Right forelimb (tissue), 1 donor: ENCODE data around the gene SLC12A1.

Source experiments
- DNase-seq: peaks from one replicate; pipeline ENCODE4 v3.0.0-alpha.2; 2018

The SLC12A1 gene

DNA sequence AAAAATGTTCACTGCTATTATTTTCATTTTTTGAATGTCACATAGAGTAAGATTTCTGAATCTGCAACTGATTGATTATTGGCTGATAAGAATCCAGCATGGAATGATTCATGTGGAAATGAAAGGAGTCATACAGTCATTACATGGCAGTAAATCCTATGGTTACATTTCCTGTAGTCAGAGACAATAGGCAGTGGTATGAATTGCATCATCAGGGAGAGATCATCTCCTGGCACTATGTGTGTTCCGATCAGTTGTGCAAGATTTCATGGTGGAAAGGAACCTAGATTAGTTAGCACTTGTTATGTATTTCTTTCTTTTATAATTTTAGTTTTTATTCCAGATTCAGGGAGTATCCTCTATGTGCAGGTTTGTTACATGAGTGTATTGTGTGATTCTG, 38.8 kb downstream of the SLC12A1 start:
- no peak for DNase-seq

DNA sequence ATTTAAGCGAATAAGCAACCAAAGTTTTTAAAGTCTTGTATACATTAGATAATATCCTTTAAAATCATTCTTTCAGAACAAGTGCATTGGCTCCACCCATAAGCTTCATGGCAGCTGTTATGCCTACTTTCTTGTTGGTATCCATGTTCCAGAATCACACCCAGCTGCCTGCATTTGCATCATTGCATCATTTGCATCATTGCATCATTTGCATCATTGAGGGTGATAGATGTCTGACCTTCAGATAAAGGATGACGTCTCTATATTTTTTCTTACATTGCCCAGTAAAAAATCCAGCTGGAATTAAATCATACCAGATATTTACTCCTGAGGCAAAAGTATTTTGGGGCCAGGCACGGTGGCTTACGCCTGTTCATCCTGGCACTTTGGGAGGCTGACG, 42.3 kb downstream of the SLC12A1 start:
- no peak for DNase-seq

DNA sequence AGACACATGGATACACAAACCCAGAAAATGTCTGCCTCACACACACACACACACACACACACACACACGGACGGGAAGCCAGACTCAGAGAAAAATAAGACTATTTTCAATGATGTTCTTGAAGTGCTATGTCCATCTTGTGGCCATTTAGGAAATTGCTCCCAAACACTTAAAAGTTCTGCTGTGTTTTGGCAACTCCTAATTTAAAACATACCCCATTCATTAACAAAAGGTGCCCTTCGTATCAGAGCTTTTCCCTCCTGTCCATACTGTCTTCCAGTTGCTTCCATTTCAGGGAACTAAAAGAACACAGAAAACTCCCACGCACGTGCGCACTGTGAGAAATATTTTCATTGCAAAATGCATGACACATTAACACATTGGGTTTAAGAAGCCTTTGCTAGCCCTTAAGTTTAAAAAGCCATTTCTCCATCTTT, 44.6 kb downstream of the SLC12A1 start:
- peak; percentile 69 for DNase-seq

DNA sequence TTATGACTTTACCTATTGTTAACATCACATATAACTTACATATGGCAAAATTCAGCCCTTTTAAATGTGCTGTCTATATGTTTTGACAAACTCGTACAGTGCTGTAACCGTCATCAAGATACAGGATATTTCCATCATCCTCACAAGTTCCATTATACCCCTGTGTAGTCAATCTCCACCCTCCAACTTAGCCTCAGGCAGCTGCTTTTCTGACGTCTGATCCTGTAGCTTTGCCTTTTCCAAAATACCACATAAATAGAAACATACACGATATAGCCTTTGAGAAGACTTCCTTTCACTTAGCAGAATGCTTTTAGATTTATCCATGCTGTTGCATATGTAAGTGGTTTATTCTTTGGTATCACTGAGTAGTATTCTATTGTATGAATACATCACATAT, 47.1 kb downstream of the SLC12A1 start:
- DNase-seq: no peak

DNA sequence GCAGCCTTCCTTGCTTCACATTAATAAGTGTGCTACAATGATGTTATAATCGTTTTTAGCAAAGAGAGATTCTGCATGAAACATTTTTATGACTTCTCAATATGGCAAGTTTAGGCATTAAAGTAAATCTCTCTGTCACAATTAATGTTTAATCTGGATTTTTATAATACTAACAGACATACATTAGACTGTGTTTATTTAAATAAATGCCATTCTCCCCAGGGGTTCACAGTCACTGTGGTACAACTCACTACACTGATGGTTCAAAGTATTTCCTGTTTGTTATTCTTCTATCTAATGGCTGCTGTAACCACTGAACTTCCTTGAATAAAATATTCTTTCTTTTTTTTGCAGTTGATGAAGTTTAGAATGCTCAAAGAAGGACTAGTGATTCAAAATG, 59.0 kb downstream of the SLC12A1 start:
- no peak for DNase-seq

DNA sequence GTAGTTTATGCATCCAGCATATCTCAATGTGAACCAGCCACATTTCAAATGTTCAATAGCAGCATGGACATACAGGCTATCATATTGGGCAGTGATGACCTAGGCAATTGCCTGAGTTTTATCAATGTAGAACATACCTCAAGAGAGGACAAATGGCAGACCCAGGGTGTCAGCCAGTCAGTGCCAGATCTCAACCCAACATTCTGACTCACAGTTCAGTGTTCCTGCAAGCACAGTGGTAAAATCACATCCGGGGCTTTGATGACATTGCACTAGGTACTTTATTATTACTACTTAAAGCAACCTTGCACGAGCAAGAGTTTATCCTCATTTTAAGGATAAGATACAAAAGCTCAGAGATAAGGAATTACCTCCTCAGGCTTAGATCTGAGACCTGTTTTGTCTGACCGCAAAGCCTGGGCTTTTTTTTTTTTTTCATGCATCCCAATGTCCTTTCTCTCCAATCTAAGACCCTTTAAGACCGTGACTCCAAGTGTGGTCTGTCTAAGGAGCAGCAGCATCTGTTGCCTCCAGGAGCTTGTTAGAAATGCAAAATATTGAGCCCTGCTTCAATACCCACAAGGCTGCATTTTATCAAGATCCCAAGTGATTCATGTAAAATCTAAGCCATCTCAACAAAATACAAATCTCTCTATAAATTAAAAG, 60.1 kb downstream of the SLC12A1 start:
- DNase-seq: no peak

DNA sequence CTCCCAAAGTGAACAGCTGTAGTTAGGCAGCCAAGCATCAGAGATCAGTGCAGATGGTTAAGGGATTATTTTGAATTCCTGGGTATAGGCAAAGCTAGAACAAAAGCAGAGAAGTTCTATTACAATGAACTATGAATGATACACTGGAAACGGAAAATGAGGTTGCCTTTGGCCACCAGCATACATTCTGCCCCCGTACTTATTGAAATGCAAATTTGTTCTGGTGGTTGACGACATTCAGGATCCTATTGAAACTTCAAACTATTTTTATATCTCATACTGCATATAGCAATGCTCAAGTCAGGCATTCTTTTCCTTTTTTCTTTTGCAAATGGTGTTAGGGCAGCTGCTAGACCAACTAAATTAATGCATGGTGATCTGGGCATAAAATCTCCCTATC, 61.7 kb downstream of the SLC12A1 start:
- DNase-seq: no peak

DNA sequence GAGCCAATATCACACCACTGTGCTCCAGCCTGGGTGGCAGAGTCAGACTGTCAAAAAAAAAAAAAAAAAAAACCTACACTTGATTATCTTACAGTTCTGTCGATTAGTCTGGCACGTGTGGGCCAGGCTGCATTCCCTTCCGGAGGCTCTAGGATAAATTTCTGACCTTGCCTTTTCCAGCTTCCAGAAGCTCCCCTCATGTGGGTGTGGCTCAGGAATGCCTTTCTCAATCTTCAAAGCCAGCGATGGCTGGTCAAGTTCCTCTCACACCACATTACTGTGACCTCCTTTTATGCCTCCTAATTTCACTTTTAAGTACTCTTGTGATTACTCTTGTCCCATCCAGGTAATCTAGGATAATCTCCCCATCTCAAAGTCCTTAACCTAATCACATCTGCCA, 66.9 kb downstream of the SLC12A1 start:
- no peak for DNase-seq

DNA sequence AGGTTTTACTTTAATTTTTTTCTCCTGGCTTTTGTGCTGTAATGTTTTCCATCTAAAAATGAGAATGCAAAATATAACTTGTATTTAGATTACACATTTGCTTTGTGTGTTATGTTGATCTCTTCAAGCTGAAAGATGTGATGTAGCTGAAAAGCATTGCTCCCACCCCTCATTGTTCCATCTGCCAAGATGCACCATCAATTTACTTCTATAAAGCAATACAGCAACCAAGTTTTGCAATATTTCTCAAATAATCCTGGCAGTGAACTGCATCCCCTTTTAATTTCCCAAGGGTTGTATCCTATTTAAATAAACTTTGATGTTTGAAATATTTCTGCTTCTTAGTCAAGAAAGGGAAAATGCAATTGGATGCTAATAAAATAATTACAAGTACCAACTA, 72.6 kb downstream of the SLC12A1 start:
- no peak for DNase-seq

DNA sequence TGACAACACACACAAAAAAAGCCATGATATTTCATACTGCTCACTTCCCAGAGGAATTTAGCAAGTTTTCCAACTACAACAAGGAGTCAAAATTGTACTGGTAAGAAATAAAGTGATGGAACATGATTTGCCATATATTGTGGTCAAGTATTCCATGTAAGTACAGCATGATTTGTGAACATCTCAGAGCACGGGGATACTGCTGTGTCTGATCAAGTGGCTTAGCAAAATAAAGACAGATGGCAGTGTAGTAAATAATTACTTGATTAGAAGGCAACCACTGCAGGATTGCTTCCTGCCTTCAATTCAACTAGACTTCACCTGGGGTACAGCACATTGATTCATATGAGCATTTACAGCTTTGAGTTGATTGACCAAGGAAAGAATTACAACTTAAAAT, 73.5 kb downstream of the SLC12A1 start:
- no peak for DNase-seq

DNA sequence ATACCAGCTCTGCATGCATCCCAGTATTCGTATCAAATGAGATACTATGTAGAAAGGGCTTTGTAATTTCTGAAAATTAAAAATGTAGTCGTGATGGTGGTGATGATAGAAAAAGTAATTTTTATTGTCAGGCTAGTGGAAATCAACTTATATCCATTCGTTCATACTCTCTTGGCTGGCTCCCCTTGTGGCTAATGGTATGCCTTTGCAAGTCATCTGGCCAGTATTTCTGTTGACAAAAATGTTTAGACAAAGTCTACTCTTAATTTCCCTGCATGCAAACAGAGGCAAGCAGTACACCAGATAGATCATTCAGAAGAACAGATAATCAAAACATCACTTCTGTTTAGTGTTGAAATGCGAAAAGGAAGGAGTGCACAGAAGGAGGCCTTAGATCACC, 75.6 kb downstream of the SLC12A1 start:
- no peak for DNase-seq

DNA sequence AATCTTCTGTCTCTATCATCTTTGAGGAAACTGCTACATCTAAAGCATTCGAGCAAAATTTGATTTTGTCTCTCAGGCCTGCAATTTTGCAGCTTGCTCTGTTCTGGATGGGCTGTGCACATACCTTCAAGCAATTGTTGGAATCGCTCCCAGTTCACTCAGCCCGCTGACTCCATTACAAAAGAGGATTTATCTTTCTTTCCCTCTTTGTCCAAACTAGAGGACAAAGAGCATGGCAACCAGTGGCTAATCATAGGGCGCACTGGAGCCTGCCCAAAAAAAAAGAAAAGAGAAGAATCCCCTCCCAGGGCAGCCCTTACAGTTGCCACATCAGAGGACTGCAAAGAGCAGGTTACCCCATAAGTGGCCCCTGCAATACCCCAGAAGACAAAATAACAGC, 76.1 kb downstream of the SLC12A1 start:
- no peak for DNase-seq

DNA sequence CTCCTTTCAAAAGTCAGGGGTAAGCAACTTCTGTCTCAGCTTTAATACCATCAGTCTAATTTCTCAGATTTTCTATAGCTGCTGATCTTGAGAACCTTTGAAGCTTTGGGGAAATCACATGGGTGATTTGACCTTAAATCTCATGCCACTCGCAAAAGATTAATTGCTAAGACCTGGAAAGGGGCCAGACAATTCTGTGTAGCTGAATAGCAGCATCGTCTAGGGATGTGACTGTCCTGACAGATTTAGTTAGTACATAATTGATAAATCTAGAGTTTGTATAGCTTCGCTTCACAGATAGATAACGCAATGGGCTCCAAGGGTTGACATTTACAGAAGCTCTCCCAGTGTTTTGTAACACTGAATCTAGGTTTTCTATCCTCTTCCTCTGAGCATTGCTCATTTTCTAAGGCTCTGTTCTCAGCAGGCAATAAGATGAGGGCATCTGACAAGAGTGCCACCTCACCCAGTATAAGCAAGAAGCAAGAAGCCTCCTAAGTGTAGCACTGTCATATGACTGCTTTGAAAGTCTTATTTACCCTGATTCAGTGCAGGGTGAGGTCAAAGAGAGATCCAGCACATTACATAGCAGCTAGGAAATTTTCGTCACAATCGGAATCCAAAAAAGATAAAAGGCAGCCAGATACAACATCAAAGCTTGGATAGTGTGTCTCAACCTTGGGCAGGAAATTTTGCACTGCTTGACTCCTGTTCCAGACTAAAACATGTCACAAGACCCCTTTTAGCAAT, 77.5 kb downstream of the SLC12A1 start:
- DNase-seq: no peak

DNA sequence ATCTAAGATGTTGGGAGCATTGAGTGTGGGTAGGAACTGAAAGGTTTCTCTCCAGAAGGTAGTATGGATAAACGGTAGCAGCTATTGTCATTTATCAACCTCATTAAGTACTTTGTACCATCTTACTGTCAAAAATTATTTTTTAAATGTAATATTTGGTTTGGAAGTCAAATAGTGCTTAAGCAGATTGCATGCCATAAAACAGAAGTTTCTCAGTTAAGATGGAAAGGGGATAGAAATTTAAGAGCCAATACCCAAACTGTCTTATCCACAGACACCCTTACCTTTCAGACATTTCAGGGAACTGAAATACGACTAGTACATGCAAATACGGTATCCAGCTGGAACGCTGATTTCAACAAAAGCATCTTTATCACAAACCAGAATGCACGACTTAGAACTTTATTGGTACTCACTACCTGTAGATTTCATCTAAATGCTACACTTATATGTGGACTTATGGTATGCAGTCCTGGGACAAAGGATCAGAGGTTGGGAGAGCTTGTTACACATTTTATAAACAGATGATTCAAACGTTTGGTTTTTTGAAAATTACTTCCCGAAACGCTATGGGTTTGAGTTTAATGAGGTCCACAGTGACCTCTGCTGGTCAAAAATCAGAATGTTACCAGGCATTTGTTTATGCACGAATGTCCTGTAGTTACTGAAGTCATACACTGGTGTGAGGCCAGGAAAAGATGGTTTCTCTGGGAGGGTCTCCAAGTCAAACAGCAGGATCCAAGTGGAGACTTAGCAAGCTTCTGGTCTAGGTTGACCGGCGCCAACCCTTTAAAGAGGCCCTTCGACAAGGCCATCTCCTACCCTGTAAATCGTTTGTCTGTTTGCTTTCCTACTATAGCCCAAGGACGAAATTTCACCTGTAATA, 79.5 kb downstream of the SLC12A1 start:
- DNase-seq: peak; percentile 86

DNA sequence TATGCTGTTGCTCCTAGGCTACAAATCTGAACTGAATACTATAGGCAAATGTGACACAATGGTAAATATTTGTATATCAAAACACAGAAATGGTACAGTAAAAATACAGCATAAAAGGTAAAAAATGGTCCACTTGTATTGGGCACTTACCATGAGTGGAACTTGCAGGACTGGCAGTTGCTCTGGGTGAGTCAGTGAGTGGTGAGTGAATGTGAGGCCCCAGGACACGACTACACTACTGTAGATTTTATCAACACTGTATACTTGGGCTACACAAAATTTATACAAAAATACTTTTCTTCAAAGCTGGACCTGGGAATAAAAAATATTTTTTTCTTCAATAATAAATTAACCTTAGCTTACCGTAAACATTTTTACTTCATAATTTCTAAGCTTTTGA, 83.5 kb downstream of the SLC12A1 start:
- DNase-seq: no peak

DNA sequence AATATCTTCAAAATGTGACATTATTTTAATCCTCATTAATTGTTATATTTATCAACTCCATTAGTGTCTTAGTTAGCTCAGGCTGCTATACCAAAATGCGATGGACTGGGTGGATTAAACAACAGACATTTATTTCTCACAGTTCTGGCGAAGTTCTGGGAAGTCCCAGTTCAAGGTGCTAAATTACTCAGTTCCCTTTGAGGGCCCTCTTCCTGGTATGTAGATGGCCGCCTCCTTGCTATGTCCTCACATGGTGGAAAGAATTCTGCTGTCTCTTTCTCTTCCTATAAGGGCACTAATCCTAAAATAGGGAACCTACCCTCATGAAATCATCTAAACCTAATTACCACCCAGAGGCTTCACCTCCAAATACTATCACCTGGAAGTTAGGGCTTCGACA, 86.4 kb downstream of the SLC12A1 start:
- no peak for DNase-seq

DNA sequence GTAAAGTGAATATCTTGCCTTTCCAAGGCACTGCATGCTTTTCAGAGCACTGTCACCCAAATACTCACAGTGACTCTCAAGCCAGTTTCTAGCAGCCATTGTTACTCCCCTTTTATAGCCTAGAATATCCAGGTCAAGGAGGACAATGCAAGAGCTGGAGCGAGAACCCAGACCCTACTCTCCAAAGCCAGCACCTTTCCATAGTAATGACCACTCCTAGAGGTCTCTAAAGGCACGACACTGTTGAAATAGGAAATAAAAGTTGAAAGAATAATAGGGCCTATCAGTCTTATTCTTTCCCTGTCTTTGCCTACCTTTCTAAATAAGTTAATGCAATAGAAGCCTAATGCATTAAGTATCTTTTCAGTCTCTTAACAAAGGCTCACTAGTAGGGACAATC, 91.6 kb downstream of the SLC12A1 start:
- DNase-seq: no peak

DNA sequence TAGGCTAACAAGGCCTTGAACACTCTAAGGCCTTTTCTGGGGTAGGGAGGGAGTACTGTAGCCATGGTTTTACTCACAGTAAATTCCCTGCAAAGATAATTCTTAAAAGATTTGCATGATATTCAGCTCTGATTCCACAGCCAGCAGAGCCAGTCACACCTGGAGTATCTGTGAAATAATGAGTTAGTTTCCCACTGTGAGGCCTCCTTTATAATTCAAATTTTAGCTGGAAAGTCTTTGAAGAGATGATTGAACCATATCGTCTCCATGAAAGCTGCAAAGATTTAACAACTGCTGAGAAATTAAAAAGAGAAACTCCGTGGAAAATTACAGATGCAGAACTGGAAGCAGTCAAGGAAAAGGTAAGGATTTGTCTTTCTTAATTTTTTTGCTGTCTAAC, 92.8 kb downstream of the SLC12A1 start:
- no peak for DNase-seq

DNA sequence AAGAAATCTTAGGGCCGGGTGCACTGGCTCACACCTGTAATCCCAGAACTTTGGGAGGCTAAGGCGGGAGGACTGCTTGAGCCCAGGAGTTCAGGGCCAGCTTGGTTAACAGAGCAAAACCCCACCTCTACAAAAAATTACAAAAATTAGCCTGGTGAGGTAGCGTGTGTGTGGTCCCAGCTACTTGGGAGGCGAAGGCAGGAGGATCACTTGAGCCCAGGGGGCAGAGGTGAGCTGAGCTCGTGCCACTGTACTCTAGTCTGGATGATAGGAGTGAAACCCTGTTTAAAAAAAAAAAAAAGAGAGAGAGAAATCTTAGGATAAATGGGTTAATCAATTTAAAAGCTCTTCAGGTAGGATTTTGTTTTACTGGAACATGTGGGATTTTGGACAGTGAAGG, 93.9 kb downstream of the SLC12A1 start:
- no peak for DNase-seq

DNA sequence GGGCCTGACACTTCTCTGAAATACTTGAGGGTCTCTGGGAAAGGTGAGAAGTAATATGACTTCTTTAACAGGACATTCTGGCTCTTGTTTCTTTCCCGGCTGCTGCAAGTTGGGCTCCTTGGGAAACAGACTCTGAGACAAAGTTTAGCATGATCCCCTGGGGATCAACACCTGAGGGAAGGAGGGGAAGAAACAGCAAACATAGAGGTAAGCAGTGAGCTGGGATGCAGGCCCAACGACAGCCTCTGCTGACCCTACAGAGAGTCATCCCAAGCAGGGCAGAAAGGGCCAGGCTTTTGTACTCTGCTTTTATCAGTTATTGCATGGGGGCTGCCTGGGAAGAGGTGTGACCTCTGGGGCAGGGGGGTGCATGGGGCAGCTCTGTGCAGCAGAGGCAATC, 98.3 kb downstream of the SLC12A1 start:
- DNase-seq: no peak

DNA sequence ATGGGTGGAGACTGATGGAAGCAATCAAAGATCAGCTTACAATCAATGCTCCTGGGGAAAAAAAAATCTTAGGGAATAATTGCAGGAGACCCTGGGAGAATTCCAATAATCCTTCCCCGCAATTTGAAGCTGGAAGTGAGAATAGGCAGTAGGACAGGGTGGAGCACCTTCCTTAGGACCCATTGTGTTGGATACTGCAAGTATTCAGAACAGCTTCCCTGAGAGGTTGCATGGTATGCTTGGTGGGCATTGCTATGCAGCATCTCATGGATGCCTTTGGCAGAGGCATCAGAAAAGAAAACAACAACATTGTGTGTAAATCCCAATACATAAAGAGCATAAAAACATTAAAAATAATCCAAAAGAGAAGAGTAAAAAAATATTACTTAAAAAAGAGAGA, 100.5 kb downstream of the SLC12A1 start:
- DNase-seq: no peak

DNA sequence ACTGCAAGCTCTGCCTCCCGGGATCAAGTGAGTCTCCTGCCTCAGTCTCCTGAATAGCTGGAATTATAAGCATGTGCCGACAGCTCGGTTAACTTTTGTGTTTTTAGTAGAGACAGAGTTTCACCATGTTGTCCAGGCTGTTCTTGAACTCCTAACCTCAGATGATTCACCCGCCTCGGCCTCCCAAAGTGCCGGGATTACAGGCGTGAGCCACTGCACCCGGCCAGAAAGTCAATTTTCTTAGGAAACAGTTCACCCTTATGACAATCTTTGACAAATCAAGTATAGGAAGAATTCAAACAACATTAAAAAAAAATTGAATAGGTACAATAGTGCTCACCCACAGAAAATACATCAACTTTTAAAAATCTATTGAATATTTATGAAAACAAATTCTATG, 101.5 kb downstream of the SLC12A1 start:
- no peak for DNase-seq

DNA sequence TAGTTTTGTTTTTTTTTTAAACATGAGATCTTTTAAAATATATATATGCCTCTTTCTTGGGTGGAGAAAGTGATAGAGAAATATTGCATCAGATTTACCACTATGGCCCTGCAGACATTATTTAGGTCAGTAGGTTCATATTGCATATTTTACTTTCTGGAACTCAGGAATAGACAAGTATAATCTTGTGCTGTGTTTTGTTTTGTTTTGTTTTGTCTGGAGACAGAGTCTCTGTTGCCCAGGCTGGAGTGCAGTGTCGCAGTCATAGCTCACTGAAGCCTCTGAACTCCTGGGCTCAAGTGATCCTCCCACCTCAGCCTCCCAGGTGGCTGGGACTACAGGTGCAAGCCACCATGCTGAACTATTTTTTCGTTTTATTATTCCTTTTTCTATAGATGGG, 103.6 kb downstream of the SLC12A1 start:
- DNase-seq: no peak

DNA sequence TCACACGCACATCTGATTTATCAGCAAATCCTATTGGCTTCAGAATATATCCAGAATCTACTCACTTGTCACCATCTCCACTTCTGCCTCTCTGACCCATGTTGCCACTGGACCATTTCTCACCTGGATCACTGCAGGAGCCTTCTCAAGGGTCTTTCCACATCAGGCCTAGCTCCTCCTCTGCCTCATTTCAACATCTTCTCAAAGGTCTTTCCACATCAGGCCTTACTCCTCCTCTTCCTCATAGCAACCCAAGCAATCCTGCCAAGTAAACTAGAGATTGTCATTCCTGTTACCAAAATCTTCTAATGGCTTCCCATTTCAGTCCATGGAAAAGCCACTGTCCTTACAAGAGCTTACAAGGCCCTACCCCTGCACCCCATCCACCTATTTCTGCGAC, 107.1 kb downstream of the SLC12A1 start:
- no peak for DNase-seq
